ENCODE measurements around the gene RTCA. TPM values are rescaled to one million over a fixed set of nuclear protein-coding genes. Genes with fewer than 3 reads are reported as not detected.

The RTCA gene
- polyA plus RNA-seq = 79.7 and 95.2 TPM in 2 replicates
- polyA minus RNA-seq = 60.1 and 66.8 TPM in 2 replicates

DNA sequence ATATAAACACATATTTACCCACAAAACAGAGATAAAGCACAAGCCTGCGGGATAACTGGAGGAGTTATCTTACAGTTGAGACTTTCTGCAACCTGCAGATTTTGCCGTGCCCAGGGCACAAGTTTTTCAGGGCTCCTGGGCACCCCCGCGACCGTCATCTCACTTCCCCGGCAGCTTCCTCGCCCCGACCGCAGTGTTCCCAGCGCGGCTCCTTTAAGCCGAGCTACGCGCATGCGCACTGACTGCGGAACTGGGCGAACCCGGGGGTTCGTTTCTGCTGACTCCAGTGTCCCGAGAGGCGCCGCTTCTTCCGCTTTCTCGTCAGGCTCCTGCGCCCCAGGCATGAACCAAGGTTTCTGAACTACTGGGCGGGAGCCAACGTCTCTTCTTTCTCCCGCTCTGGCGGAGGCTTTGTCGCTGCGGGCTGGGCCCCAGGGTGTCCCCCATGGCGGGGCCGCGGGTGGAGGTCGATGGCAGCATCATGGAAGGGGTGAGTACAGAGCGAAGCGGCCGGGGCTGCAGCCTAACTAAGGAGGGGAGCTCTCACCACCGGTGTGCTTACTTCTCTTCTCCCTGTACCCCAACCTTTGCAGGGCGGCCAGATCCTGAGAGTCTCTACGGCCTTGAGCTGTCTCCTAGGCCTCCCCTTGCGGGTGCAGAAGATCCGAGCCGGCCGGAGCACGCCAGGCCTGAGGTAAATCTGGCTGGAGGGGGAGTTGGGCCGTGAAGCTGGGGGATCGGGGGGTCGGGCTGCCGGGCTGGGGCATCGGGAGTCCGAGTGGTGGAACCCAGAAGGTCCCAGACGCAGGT is at the start of gene RTCA:
Gene RTCA, plus strand, starts transcription at position 286 of the 810 bp plus-strand sequence. Its CDS starts 160 bp downstream, at position 446.
- peak within 1 kb of the TSS; percentile 84 for H3K9ac ChIP-seq (ENCODE audit: low read length)
- peak within 1 kb of the TSS; percentile 82 for H3K27ac ChIP-seq (ENCODE audit: low read length)
- H4K20me1 ChIP-seq (ENCODE audit: insufficient read depth) = no peaks in the 10 kb centered on the region

GRCh38 chr1:100217834-100218233 is 48.2 kb upstream of the RTCA start:
- Histone ChIP-seq H3K4me3 (ENCODE audit: low read length) (no peak overlapping the region), H3K9me2 (ENCODE audit: insufficient read depth, low read length) (no peaks in the 10 kb centered on the region), H3K27me3 (ENCODE audit: insufficient read depth, low read depth, low read length) (no peaks in the 10 kb centered on the region), H3K79me2 (replicated peaks; ENCODE audit: insufficient read depth, low read length) (no peaks in the 10 kb centered on the region), H4K20me1 (ENCODE audit: insufficient read depth) (no peaks in the 10 kb centered on the region), H3K4me2 (ENCODE audit: low read length) (no peak overlapping the region), H3K36me3 (ENCODE audit: insufficient read depth, low read length) (peaks cover 5% of the 10 kb centered on the region), H3K9ac (ENCODE audit: low read length) (no peak overlapping the region), H3F3A (ENCODE audit: insufficient read depth, low read length, poor library complexity, severe bottlenecking) (no peaks in the 10 kb centered on the region), H2AFZ (ENCODE audit: low read depth, low read length) (no peak overlapping the region), H3K9me3 (ENCODE audit: low read length) (no peaks in the 10 kb centered on the region), H3K27ac (ENCODE audit: low read length) (no peak overlapping the region)
- no peak for TF ChIP-seq TAF1 (IDR thresholded peaks at IDR 0.05; ENCODE audit: low read depth)
- no peak for TF ChIP-seq MXI1 (conservative IDR thresholded peaks at IDR 0.05; ENCODE audit: poor library complexity, severe bottlenecking)
- no peak for TF ChIP-seq EP300 (conservative IDR thresholded peaks at IDR 0.05; ENCODE audit: poor library complexity, severe bottlenecking)
- TF ChIP-seq SMC3 (conservative IDR thresholded peaks at IDR 0.05; ENCODE audit: poor library complexity) = no peak

More for the DNA sequence above, at the start of gene RTCA:
- H3K9me2 ChIP-seq (ENCODE audit: insufficient read depth, low read length) = no peaks in the 10 kb centered on the region
- H3K27me3 ChIP-seq (ENCODE audit: insufficient read depth, low read depth, low read length) = no peaks in the 10 kb centered on the region
- H3K36me3 ChIP-seq (ENCODE audit: insufficient read depth, low read length) = no peaks in the 10 kb centered on the region
- H3K9me3 ChIP-seq (ENCODE audit: low read length) = no peaks in the 10 kb centered on the region
- H2AFZ ChIP-seq (ENCODE audit: low read depth, low read length) = peak within 1 kb of the TSS; percentile 95
- peak within 1 kb of the TSS; percentile 95 for H3K4me2 ChIP-seq (ENCODE audit: low read length)
- no peaks in the 10 kb centered on the region for H3F3A ChIP-seq (ENCODE audit: insufficient read depth, low read length, poor library complexity, severe bottlenecking)
- peak; percentile 80 for TF ChIP-seq POLR2AphosphoS5 (IDR thresholded peaks at IDR 0.05)
- TF ChIP-seq CTCF (IDR thresholded peaks at IDR 0.05; ENCODE audit: poor library complexity, severe bottlenecking) = peak; percentile 7
- TF ChIP-seq EP300 (conservative IDR thresholded peaks at IDR 0.05; ENCODE audit: poor library complexity, severe bottlenecking) = no peak
- peak; percentile 86 for TF ChIP-seq MXI1 (conservative IDR thresholded peaks at IDR 0.05; ENCODE audit: poor library complexity, severe bottlenecking)
- TF ChIP-seq, protein P1, sequence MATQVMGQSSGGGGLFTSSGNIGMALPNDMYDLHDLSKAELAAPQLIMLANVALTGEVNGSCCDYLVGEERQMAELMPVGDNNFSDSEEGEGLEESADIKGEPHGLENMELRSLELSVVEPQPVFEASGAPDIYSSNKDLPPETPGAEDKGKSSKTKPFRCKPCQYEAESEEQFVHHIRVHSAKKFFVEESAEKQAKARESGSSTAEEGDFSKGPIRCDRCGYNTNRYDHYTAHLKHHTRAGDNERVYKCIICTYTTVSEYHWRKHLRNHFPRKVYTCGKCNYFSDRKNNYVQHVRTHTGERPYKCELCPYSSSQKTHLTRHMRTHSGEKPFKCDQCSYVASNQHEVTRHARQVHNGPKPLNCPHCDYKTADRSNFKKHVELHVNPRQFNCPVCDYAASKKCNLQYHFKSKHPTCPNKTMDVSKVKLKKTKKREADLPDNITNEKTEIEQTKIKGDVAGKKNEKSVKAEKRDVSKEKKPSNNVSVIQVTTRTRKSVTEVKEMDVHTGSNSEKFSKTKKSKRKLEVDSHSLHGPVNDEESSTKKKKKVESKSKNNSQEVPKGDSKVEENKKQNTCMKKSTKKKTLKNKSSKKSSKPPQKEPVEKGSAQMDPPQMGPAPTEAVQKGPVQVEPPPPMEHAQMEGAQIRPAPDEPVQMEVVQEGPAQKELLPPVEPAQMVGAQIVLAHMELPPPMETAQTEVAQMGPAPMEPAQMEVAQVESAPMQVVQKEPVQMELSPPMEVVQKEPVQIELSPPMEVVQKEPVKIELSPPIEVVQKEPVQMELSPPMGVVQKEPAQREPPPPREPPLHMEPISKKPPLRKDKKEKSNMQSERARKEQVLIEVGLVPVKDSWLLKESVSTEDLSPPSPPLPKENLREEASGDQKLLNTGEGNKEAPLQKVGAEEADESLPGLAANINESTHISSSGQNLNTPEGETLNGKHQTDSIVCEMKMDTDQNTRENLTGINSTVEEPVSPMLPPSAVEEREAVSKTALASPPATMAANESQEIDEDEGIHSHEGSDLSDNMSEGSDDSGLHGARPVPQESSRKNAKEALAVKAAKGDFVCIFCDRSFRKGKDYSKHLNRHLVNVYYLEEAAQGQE (IDR thresholded peaks at IDR 0.05; ENCODE audit: borderline replicate concordance) = peak; percentile 67
- TF ChIP-seq SMC3 (conservative IDR thresholded peaks at IDR 0.05; ENCODE audit: poor library complexity) = peak; percentile 42
- TF ChIP-seq RAD21 (conservative IDR thresholded peaks at IDR 0.05) = peak; percentile 19
- TF ChIP-seq TAF1 (IDR thresholded peaks at IDR 0.05; ENCODE audit: low read depth) = peak; percentile 78
- TF ChIP-seq EZH2 (IDR thresholded peaks at IDR 0.05; ENCODE audit: borderline replicate concordance, insufficient read depth, low read length, poor library complexity, severe bottlenecking) = no peak
- H3K79me2 ChIP-seq (replicated peaks; ENCODE audit: insufficient read depth, low read length) = peaks cover 20% of the 10 kb centered on the region
- peak within 1 kb of the TSS; percentile 84 for H3K4me3 ChIP-seq (ENCODE audit: low read length)

All from neural cell (in vitro differentiated cells).